Measurements from ENCODE around the gene RPTOR.
A peak's percentile ranks its signal among the peaks of the same experiment; 100 is the strongest.

The RPTOR gene

DNA sequence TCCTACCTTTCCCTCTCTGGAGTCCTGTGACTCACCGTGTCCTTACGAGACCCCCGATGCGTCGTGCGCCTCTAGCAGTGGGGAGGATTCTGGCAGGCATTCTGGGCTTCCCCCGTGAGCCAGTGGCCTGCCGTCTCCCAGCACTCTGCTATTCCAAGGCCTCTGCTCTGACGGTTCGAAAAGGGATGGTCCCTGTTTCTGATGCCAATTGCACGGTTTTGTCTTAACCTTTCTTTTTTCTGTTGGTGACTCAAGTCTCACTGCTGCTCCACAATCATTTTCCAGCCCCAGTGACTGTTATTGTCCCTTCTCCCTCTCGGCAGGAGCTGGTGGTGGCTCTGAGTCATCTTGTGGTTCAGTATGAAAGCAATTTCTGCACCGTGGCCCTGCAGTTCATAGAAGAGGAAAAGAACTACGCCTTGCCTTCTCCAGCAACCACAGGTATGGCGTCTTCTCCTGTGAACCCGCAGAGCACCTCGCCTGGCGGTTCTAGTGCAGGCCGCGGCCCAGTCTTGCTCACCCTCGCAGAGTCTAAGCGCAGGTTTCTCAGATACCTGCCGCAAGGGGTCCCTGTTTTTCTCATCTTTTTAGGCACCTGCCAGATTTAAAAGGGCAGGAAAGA is 346.9 kb downstream of the RPTOR start:
- Histone ChIP-seq H3K36me3 (ENCODE audit: control insufficient read depth in 1 of 2, insufficient read depth in 2 of 2, low read length in 2 of 2) (peaks cover 15 to 43% of the 10 kb centered on the region in 2 donors), H3K27ac (ENCODE audit: low read length) (peak overlapping the region; percentile 54), H3K9me3 (ENCODE audit: control insufficient read depth in 1 of 2, low read length in 2 of 2) (no peaks in the 10 kb centered on the region), H3K27me3 (ENCODE audit: low read depth, low read length) (no peaks in the 10 kb centered on the region), H3K4me1 (ENCODE audit: control insufficient read depth in 1 of 2, insufficient read depth in 2 of 2, low read length in 2 of 2) (peaks cover 4 to 6% of the 10 kb centered on the region in 2 donors), H3K4me3 (ENCODE audit: low read depth in 1 of 2, low read length in 2 of 2) (no peak overlapping the region)

DNA sequence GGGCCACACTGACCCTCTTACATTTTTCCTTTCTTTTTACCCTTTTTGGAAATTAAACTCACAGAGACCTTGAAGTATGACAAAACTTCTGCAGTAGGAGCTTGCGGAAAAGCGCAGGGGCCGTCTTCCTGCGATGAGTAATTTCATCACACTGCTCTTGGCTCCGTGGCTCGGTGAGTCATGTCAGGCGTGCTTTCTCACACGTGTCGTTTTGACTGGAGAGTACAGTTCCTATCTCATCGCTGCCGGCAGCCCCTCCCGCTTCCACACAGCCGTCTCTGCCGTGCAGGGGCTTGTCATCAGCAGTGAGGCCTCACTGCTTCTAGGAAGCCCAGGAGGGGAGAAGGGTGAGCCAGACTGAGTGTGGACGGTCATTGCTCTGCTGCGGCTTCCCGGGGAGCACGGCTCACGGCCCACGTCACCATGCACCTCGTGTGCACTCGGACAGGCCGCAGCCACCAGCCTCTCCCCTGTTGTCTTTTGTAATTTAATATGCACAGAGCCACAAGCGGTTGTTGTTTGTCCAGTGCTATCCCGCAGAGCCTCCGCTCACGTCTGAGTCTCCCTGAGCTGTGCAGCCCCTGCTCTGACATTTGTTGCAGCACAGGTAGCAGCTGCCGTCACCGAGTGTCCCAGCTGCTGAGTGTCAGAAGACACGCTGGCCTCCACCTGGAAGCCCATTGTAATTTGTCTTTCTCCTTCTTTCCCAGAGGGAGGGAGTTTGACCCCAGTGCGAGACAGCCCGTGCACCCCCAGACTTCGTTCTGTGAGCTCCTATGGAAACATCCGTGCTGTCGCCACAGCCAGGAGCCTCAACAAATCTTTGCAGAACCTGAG is 347.6 kb downstream of the RPTOR start:
- H3K9me3 ChIP-seq (ENCODE audit: control insufficient read depth in 1 of 2, low read length in 2 of 2): no peaks in the 10 kb centered on the region
- no peak overlapping the region for H3K4me3 ChIP-seq (ENCODE audit: low read depth in 1 of 2, low read length in 2 of 2)
- H3K27me3 ChIP-seq (ENCODE audit: low read depth, low read length): no peaks in the 10 kb centered on the region
- H3K4me1 ChIP-seq (ENCODE audit: control insufficient read depth in 1 of 2, insufficient read depth in 2 of 2, low read length in 2 of 2): peaks cover 4 to 6% of the 10 kb centered on the region in 2 donors
- H3K36me3 ChIP-seq (ENCODE audit: control insufficient read depth in 1 of 2, insufficient read depth in 2 of 2, low read length in 2 of 2): peaks cover 15 to 44% of the 10 kb centered on the region in 2 donors
- peak overlapping the region; percentile 54 for H3K27ac ChIP-seq (ENCODE audit: low read length)

DNA sequence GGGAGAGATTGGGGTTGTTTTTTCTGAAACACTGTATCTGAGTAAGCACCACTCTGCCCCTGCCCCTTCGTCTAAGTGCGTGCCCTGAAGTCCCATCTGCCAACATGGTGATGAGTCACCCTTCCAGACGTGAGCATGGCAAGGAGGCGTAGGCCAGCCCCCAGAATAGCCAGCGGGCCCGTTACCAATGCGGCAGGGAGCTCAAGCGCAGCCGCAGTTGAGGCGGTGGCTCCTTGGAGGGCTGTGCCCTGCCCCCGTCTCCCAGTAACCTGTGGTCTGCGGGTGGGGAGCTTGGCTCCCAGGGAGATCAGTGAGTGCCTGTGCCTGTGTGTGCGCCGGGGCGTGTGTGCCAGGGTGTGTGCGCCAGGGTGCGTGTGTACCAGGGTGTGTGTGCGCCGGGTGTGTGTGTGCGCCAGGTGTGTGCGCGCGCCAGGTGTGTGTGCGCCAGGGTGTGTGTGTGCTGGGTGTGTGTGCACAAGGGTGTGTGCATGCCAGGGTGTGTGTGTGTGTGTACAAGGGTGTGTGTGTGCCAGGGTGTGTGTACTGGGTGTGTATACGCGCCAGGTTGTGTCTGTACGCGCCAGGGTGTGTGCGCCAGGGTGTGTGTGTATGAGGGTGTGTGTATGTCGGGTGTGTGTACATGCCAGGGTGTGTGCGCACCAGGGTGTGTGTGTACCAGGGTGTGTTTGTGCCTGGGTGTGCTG is 348.4 kb downstream of the RPTOR start:
- Histone ChIP-seq H3K4me3 (ENCODE audit: low read depth in 1 of 2, low read length in 2 of 2) (no peak overlapping the region), H3K27ac (ENCODE audit: low read length) (no peak overlapping the region), H3K4me1 (ENCODE audit: control insufficient read depth in 1 of 2, insufficient read depth in 2 of 2, low read length in 2 of 2) (peaks cover 4 to 6% of the 10 kb centered on the region in 2 donors), H3K36me3 (ENCODE audit: control insufficient read depth in 1 of 2, insufficient read depth in 2 of 2, low read length in 2 of 2) (peaks cover 15 to 44% of the 10 kb centered on the region in 2 donors), H3K9me3 (ENCODE audit: control insufficient read depth in 1 of 2, low read length in 2 of 2) (no peaks in the 10 kb centered on the region), H3K27me3 (ENCODE audit: low read depth, low read length) (no peaks in the 10 kb centered on the region)

DNA sequence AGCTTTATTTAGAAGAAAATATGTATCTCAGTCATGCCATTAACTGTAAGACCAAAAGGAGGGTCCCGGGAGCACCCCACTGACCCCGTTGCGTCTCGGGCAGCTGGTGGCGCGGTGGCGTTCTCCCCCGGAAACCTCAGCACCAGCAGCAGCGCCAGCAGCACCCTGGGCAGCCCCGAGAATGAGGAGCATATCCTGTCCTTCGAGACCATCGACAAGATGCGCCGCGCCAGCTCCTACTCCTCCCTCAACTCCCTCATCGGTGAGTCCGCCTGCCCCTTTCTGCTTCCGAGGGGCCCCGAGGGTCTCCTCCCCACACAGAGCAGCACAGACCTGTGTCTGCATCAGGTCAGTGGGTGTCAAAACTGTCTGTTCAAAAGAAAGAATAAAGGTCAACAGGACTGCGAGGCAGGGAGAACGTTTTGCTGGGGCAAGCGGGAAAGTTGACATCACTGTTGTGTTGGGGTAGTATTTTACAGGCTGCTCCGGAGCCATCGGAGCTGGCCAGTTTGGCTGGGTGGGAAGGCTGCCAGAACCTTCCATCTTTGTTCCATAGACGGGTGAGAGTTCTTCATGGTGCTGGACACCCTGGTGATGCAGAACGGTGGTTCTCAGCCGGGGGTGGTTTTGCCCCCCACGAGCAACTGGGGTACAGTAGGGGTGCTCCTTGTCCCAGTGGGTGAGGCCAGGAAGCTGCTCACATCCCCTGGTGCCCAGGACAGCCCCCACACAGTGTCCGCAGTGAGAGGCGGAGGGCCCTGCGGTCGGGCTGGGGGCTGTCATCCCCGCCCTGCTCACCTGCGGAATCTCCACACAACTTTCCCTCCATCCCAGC is 349.2 kb downstream of the RPTOR start:
- Histone ChIP-seq H3K9me3 (ENCODE audit: control insufficient read depth in 1 of 2, low read length in 2 of 2) (no peaks in the 10 kb centered on the region), H3K4me3 (ENCODE audit: low read depth in 1 of 2, low read length in 2 of 2) (no peak overlapping the region), H3K4me1 (ENCODE audit: control insufficient read depth in 1 of 2, insufficient read depth in 2 of 2, low read length in 2 of 2) (peaks cover 4 to 6% of the 10 kb centered on the region in 2 donors), H3K36me3 (ENCODE audit: control insufficient read depth in 1 of 2, insufficient read depth in 2 of 2, low read length in 2 of 2) (peaks cover 15 to 44% of the 10 kb centered on the region in 2 donors), H3K27ac (ENCODE audit: low read length) (no peak overlapping the region), H3K27me3 (ENCODE audit: low read depth, low read length) (no peaks in the 10 kb centered on the region)

DNA sequence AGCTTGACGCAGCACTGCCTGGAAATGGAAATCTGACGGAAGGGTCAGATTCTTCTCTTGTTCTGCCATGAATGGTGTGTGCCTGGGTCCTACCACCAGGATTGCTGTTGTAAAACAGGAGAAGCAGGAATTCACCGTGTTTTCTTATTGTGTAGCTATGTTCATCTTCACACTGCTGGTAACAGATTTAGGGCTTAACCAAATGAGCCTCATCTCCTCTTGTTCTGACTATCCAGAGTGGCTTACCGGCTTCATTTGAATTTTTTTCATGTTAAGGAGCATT is 349.7 kb downstream of the RPTOR start:
- Histone ChIP-seq H3K27ac (ENCODE audit: low read length) (no peak overlapping the region), H3K27me3 (ENCODE audit: low read depth, low read length) (no peaks in the 10 kb centered on the region), H3K36me3 (ENCODE audit: control insufficient read depth in 1 of 2, insufficient read depth in 2 of 2, low read length in 2 of 2) (peaks cover 15 to 44% of the 10 kb centered on the region in 2 donors), H3K4me1 (ENCODE audit: control insufficient read depth in 1 of 2, insufficient read depth in 2 of 2, low read length in 2 of 2) (peaks cover 4 to 6% of the 10 kb centered on the region in 2 donors), H3K4me3 (ENCODE audit: low read depth in 1 of 2, low read length in 2 of 2) (no peak overlapping the region), H3K9me3 (ENCODE audit: control insufficient read depth in 1 of 2, low read length in 2 of 2) (no peaks in the 10 kb centered on the region)

DNA sequence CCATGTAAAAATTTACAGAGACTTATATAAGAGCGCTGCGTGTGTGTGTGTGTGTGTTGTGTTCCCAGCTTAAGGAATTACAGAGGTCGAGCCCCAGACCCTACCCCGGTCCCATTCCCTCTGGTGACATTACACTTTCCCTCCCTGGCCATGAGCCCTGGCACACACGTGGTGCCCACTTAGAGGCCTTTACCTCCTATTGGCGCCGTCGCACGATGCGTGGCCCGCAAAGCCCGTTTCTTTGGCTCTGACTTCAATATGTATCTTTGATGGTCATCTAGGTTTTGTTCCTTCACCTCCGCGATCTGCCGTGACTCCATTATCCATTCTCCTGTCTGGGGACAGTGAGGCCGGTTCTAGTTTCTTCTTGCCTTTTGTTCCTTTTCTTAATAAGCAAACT is 350.1 kb downstream of the RPTOR start:
- no peak overlapping the region for H3K27ac ChIP-seq (ENCODE audit: low read length)
- peaks cover 15 to 44% of the 10 kb centered on the region in 2 donors for H3K36me3 ChIP-seq (ENCODE audit: control insufficient read depth in 1 of 2, insufficient read depth in 2 of 2, low read length in 2 of 2)
- H3K9me3 ChIP-seq (ENCODE audit: control insufficient read depth in 1 of 2, low read length in 2 of 2): no peaks in the 10 kb centered on the region
- H3K4me3 ChIP-seq (ENCODE audit: low read depth in 1 of 2, low read length in 2 of 2): no peak overlapping the region
- H3K4me1 ChIP-seq (ENCODE audit: control insufficient read depth in 1 of 2, insufficient read depth in 2 of 2, low read length in 2 of 2): peaks cover 4 to 6% of the 10 kb centered on the region in 2 donors
- H3K27me3 ChIP-seq (ENCODE audit: low read depth, low read length): no peaks in the 10 kb centered on the region

DNA sequence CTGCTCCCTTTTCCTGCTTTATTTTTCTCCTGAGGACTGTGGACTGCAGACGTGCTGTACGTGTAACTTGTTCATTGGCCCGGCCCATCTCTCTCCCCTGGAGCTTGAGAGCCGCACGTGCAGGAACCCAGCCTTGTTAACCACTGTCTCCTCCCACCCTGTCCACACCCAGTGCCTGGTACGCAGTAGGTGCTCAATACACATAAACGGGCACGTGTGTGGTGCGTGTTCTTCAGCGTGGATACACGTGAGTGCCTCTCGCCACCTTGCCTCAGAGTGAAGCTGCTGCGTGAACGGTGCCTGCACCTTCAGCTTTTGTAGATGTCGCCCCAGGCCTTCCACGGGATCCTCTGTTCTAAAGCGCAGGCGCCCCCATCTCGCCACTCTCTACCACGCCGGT is 350.7 kb downstream of the RPTOR start:
- Histone ChIP-seq H3K36me3 (ENCODE audit: control insufficient read depth in 1 of 2, insufficient read depth in 2 of 2, low read length in 2 of 2) (peaks cover 15 to 44% of the 10 kb centered on the region in 2 donors), H3K4me3 (ENCODE audit: low read depth in 1 of 2, low read length in 2 of 2) (no peak overlapping the region), H3K9me3 (ENCODE audit: control insufficient read depth in 1 of 2, low read length in 2 of 2) (no peaks in the 10 kb centered on the region), H3K27ac (ENCODE audit: low read length) (no peak overlapping the region), H3K27me3 (ENCODE audit: low read depth, low read length) (no peaks in the 10 kb centered on the region), H3K4me1 (ENCODE audit: control insufficient read depth in 1 of 2, insufficient read depth in 2 of 2, low read length in 2 of 2) (peaks cover 4 to 6% of the 10 kb centered on the region in 2 donors)

DNA sequence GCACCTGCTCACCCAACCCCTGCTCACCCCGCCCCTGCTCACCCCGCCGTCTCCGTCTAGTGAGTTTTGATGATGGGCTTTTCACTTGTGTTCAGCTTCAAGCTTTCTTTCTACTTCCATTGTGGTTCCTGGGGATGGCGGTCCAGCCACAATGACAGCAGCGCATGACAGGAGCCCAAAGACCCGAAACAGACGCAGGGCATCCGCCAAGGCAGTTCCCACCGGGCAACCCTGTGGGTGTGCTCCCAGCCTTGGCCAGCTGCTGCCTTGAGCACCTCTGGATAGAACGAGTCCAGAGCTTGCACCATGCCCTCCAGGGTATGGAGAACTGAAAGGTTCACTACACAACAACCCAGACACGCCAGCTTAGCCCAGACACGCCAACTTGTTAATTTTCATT is 354.1 kb downstream of the RPTOR start:
- H3K4me3 ChIP-seq (ENCODE audit: low read depth in 1 of 2, low read length in 2 of 2): no peak overlapping the region
- peaks cover 13 to 42% of the 10 kb centered on the region in 2 donors for H3K36me3 ChIP-seq (ENCODE audit: control insufficient read depth in 1 of 2, insufficient read depth in 2 of 2, low read length in 2 of 2)
- no peaks in the 10 kb centered on the region for H3K9me3 ChIP-seq (ENCODE audit: control insufficient read depth in 1 of 2, low read length in 2 of 2)
- no peaks in the 10 kb centered on the region for H3K27me3 ChIP-seq (ENCODE audit: low read depth, low read length)
- H3K4me1 ChIP-seq (ENCODE audit: control insufficient read depth in 1 of 2, insufficient read depth in 2 of 2, low read length in 2 of 2): no peaks in the 10 kb centered on the region
- no peak overlapping the region for H3K27ac ChIP-seq (ENCODE audit: low read length)

DNA sequence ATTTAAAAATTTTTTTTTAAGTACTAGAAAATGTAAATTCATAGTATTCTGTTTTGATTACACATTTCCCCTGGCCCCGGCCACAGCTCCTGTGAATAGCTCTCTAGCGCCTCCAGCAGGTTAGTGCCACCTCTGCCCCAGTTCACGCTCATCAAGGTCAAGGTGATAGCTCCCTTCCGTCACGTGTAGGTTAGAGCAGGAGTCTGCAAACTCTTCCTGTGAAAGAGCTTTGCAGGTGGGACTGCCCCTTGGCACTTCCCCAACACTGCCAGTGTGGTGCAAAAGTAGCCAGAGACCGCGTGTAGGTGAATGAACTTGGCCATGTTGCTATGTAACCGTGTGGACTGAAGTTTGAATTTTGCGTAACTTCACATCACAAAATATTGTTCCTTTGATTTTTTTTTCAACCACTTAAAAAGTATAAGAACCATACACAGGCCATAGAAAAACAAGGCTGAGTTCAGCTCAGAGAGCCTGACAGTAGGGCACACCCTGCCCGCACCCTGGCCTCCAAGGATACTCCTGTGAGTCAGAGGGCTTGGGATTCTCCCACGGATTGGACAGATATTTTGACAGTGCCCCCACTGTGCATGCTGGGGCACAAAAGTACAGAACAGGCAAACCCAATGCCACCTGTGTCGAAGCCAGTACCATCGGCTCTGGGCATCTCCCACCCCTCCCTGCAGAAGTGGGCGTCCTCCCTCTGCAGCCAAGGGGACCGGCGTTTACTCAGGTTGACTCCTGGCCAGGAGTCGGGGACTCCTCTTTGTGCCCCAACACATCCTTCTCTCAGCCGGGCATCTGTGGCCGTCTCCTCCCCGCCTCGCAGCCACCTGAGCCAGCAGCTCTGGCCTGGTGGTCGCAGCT is 355.0 kb downstream of the RPTOR start:
- H3K27ac ChIP-seq (ENCODE audit: low read length): no peak overlapping the region

DNA sequence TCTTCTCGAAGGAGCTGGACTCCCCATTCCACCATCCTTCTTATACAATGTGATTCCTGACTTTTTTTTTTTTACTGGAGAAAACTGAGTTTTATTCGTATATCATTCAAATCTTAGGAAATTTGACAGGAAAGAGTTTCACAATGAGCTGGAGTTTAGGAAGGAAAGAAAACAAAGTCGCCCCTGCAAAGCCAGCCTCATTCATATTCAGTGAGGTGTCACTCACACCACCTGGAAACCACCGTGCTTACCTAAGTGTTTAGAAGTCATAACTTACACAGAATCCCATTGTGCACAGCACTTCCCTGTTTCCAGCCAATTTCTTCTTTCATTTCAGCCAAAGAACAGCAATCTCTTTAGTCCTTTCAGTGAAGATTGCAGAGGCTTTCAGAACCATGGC is 356.7 kb downstream of the RPTOR start:
- Histone ChIP-seq H3K36me3 (ENCODE audit: control insufficient read depth in 1 of 2, insufficient read depth in 2 of 2, low read length in 2 of 2) (peaks cover under 1 to 26% of the 10 kb centered on the region in 2 donors), H3K27ac (ENCODE audit: low read length) (no peak overlapping the region), H3K9me3 (ENCODE audit: control insufficient read depth in 1 of 2, low read length in 2 of 2) (no peaks in the 10 kb centered on the region), H3K4me1 (ENCODE audit: control insufficient read depth in 1 of 2, insufficient read depth in 2 of 2, low read length in 2 of 2) (no peaks in the 10 kb centered on the region), H3K4me3 (ENCODE audit: low read depth in 1 of 2, low read length in 2 of 2) (no peak overlapping the region), H3K27me3 (ENCODE audit: low read depth, low read length) (no peaks in the 10 kb centered on the region)

More for the DNA sequence above, 355.0 kb downstream of the RPTOR start:
- Histone ChIP-seq H3K36me3 (ENCODE audit: control insufficient read depth in 1 of 2, insufficient read depth in 2 of 2, low read length in 2 of 2) (peaks cover 5 to 35% of the 10 kb centered on the region in 2 donors), H3K4me3 (ENCODE audit: low read depth in 1 of 2, low read length in 2 of 2) (no peak overlapping the region), H3K9me3 (ENCODE audit: control insufficient read depth in 1 of 2, low read length in 2 of 2) (no peaks in the 10 kb centered on the region), H3K27me3 (ENCODE audit: low read depth, low read length) (no peaks in the 10 kb centered on the region), H3K4me1 (ENCODE audit: control insufficient read depth in 1 of 2, insufficient read depth in 2 of 2, low read length in 2 of 2) (no peaks in the 10 kb centered on the region)

Measured in muscle layer of duodenum (tissue), 2 donors.